Measurements from ENCODE around the gene SHBG.

DNA sequence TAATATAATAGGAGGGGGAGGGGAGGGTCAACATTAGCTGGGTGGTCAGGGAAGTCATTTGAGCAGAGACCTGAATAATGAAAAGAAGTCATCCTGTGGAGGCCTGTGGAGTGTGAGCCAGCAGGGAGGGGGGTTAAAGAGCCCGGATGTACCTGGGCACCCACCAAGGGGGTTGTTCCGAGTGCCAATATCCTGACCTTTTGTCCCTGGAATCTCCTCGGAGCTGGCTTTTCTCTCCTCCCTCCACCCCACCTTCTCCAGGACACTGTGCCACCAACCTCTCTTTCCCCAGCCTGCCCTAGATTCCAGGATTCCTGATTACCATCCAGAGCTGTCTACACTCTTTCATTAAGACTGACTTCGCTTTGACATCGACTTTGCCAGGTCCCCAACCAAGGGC lies 6.2 kb downstream of the SHBG start:
- TF ChIP-seq, protein P1, sequence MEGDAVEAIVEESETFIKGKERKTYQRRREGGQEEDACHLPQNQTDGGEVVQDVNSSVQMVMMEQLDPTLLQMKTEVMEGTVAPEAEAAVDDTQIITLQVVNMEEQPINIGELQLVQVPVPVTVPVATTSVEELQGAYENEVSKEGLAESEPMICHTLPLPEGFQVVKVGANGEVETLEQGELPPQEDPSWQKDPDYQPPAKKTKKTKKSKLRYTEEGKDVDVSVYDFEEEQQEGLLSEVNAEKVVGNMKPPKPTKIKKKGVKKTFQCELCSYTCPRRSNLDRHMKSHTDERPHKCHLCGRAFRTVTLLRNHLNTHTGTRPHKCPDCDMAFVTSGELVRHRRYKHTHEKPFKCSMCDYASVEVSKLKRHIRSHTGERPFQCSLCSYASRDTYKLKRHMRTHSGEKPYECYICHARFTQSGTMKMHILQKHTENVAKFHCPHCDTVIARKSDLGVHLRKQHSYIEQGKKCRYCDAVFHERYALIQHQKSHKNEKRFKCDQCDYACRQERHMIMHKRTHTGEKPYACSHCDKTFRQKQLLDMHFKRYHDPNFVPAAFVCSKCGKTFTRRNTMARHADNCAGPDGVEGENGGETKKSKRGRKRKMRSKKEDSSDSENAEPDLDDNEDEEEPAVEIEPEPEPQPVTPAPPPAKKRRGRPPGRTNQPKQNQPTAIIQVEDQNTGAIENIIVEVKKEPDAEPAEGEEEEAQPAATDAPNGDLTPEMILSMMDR (IDR thresholded peaks at IDR 0.05 in 2 of 3, conservative IDR thresholded peaks at IDR 0.05 in 1 of 3; ENCODE audit: control insufficient read depth in 2 of 3, extremely low read depth in 1 of 3, insufficient read depth in 1 of 3, low read depth in 3 of 3, low read length in 3 of 3) = no peak
- TF ChIP-seq, protein P2, sequence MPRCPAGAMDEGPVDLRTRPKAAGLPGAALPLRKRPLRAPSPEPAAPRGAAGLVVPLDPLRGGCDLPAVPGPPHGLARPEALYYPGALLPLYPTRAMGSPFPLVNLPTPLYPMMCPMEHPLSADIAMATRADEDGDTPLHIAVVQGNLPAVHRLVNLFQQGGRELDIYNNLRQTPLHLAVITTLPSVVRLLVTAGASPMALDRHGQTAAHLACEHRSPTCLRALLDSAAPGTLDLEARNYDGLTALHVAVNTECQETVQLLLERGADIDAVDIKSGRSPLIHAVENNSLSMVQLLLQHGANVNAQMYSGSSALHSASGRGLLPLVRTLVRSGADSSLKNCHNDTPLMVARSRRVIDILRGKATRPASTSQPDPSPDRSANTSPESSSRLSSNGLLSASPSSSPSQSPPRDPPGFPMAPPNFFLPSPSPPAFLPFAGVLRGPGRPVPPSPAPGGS (IDR thresholded peaks at IDR 0.05; ENCODE audit: borderline replicate concordance, insufficient read depth, low read depth, low read length, poor library complexity, severe bottlenecking) = no peak
- TF ChIP-seq, protein P3, sequence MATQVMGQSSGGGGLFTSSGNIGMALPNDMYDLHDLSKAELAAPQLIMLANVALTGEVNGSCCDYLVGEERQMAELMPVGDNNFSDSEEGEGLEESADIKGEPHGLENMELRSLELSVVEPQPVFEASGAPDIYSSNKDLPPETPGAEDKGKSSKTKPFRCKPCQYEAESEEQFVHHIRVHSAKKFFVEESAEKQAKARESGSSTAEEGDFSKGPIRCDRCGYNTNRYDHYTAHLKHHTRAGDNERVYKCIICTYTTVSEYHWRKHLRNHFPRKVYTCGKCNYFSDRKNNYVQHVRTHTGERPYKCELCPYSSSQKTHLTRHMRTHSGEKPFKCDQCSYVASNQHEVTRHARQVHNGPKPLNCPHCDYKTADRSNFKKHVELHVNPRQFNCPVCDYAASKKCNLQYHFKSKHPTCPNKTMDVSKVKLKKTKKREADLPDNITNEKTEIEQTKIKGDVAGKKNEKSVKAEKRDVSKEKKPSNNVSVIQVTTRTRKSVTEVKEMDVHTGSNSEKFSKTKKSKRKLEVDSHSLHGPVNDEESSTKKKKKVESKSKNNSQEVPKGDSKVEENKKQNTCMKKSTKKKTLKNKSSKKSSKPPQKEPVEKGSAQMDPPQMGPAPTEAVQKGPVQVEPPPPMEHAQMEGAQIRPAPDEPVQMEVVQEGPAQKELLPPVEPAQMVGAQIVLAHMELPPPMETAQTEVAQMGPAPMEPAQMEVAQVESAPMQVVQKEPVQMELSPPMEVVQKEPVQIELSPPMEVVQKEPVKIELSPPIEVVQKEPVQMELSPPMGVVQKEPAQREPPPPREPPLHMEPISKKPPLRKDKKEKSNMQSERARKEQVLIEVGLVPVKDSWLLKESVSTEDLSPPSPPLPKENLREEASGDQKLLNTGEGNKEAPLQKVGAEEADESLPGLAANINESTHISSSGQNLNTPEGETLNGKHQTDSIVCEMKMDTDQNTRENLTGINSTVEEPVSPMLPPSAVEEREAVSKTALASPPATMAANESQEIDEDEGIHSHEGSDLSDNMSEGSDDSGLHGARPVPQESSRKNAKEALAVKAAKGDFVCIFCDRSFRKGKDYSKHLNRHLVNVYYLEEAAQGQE (IDR thresholded peaks at IDR 0.05; ENCODE audit: low read depth, low read length) = no peak
- TF ChIP-seq ZNF384 (IDR thresholded peaks at IDR 0.05; ENCODE audit: borderline replicate concordance, low read depth, low read length) (no peak), KDM1A (IDR thresholded peaks at IDR 0.05; ENCODE audit: borderline replicate concordance) (no peak), NFIC (IDR thresholded peaks at IDR 0.05; ENCODE audit: low read depth, low read length) (no peak), CHD4 (IDR thresholded peaks at IDR 0.05) (no peak), POLR2A (IDR thresholded peaks at IDR 0.05; ENCODE audit: low read depth, low read length) (no peak), NR2C2 (IDR thresholded peaks at IDR 0.05; ENCODE audit: borderline replicate concordance, control insufficient read depth, insufficient read length, low read depth) (no peak), STAT3 (IDR thresholded peaks at IDR 0.05; ENCODE audit: low read depth, low read length) (no peak), SREBF2 (IDR thresholded peaks at IDR 0.05; ENCODE audit: low read length) (no peak), CEBPB (IDR thresholded peaks at IDR 0.05; ENCODE audit: borderline replicate concordance in 1 of 2, low read depth in 2 of 2, low read length in 2 of 2) (no peak)
- TF ChIP-seq, protein P4, sequence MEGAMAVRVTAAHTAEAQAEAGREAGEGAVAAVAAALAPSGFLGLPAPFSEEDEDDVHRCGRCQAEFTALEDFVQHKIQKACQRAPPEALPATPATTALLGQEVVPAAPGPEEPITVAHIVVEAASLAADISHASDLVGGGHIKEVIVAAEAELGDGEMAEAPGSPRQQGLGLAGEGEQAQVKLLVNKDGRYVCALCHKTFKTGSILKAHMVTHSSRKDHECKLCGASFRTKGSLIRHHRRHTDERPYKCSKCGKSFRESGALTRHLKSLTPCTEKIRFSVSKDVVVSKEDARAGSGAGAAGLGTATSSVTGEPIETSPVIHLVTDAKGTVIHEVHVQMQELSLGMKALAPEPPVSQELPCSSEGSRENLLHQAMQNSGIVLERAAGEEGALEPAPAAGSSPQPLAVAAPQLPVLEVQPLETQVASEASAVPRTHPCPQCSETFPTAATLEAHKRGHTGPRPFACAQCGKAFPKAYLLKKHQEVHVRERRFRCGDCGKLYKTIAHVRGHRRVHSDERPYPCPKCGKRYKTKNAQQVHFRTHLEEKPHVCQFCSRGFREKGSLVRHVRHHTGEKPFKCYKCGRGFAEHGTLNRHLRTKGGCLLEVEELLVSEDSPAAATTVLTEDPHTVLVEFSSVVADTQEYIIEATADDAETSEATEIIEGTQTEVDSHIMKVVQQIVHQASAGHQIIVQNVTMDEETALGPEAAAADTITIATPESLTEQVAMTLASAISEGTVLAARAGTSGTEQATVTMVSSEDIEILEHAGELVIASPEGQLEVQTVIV (IDR thresholded peaks at IDR 0.05; ENCODE audit: borderline replicate concordance, partially characterized antibody) = no peak
- TF ChIP-seq, protein P5, sequence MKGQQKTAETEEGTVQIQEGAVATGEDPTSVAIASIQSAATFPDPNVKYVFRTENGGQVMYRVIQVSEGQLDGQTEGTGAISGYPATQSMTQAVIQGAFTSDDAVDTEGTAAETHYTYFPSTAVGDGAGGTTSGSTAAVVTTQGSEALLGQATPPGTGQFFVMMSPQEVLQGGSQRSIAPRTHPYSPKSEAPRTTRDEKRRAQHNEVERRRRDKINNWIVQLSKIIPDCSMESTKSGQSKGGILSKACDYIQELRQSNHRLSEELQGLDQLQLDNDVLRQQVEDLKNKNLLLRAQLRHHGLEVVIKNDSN (IDR thresholded peaks at IDR 0.05; ENCODE audit: borderline replicate concordance, extremely low read length, insufficient read depth, low read depth, low read length) = no peak
